ENCODE data around the gene RBFOX2.
"Not testable (repeated sequence)": the region's sequence is repeated elsewhere in the genome, so short reads cannot be mapped to it uniquely, and the experiment has no call there.

Gene RBFOX2

DNA sequence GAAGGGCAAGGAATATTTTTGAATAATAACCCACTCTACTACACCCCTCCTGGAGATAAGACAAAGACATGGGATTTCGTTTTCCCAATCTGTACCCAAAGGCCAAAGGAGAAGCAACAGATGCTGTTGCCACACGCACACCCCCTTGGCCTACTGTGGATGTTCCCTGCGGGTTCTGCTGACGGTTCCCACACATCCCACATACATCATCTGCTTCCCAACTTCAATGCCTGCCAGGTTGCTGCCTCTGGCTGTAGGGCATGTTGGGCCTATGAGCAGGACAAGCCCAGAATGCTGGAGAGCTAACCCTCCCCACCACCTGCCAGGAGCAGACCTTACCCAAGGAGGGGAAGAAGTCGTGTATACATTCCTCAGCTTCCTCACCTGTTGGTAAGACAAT, 13.6 kb upstream of the RBFOX2 start:
- DNase-seq (ENCODE audit: low read depth in 2 of 2) = no peak

GRCh38 chr22:36039125-36039524, 10.5 kb upstream of the RBFOX2 start:
- no peak for DNase-seq (ENCODE audit: low read depth in 2 of 2)

DNA sequence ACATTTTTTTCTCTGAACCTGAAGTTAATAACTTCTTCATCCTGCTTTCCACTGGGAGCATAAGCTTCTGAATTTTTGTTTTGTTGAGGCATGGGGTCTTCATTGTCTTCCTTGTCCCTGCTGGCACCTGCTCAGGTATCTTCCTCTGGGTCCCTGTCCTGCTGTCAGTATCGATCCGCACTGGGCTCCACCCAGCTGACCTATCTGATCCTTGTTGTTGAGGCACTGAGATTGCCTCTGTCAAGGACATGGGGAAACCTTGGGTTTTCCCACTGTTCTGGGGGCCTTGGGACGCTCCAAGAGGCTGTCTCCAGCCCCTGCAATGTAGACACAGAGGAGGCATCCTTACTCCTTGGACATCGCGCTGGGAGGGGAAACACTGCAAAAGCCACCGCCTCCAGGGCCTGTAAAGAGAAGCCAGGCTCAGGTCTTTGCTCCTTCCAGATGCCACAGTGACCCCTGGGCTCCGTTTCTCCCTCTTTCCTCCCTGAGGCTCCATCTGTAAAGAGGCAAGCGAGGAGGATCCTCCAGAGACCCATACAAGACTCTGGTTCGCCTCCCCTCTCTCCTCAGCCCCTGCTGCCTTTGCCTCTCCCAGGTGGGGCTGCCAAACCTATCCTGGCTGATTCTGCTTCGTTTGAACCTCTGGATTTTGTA, 8.6 kb upstream of the RBFOX2 start:
- DNase-seq (ENCODE audit: low read depth in 2 of 2) = no peak

DNA sequence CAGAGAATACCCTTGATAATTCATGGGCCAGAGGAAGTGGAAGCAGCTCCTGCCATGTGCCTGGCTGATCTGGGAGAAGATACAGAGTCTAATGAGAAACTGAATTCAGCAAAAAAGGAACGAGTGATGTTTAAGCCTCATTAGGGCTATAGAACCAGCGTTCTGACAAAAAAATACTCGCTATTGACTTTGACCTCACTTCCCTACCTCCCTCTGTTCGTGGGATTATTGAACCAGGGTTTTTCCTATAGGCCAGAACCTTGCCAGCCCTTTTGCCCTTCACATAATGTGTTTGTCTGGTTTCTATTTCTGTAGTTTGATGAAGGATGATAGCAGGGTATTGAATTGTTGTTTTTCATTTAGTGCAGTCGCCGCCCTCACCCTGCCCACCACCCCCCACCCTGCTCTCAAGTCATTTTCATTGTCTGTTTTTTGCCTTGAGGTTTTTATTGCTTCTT, 7.6 kb upstream of the RBFOX2 start:
- no peak for DNase-seq (ENCODE audit: low read depth in 2 of 2)

DNA sequence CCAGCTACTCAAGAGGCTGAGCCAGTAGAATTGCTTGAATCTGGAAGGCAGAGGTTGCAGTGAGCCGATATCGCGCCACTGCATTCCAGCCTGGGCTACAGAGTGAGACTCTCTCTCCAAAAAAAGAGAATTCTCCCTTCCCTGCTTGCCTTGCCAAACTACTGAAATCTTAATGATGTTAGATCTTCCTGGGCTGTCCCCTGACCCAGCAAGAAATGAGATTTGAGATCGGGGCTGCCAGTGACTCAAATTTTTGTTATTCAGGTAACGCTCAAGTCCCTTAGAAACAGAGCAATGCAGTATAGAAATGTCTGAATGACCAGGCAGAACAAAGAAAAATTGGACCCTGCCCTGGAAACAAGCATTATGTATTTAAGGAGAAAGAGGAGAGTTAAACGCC, 4.0 kb upstream of the RBFOX2 start:
- no peak for DNase-seq (ENCODE audit: low read depth in 2 of 2)

DNA sequence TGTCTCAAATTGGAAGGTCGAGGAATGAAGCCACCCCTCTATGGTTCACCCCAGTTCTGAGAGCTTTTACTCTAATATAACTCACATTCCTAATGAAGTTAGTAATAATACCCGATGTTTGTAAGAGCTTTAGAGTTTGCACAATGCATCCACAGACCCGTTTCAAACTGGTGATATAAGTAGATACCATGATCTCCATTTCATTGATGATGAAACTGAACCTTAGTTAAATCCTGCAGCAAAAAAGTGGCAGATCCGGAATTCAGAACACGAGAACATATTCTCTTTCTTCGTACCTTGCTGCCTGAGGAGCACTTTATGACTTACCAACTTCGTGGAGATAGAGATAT, 757 bp upstream of the RBFOX2 start:
- DNase-seq (ENCODE audit: low read depth in 2 of 2) = no peak

DNA sequence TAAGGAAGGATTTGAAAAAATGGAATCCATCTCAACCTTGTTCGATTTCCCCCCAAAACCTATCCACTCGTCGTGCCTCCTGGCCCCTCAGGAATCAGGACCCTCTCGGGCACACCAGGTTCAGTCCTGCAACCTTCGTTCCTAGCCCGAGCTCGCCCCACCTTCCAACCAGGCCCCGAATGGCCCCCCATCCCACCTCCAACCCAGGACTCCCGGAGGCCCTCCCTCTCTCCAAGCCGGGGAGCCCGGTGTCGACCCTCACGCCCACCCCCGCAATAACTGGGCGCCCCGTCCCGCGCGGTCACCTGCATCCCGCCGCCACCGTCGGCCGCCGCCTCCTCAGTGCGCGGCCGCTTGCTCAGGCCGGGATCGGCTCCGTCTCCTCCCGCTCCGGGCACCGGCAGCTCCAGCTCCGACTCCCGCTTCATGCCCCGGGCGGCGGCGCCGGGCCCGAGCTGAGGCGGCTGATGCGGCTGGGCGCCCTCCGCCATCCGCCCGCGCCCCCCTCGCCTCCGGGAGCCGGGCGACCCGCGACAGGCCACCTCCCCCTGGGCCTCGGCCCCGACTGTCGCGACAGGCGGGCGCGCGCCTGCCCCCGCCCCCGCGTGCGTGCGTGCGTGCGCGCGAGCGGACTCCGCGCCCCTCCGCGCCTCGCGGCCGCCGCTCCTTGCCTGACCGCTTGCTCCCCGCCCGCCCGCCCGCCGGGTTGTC, 534 bp downstream of the RBFOX2 start:
- DNase-seq (ENCODE audit: low read depth in 2 of 2) = no peak

GRCh38 chr22:36027579-36027934, 1.1 kb downstream of the RBFOX2 start:
- no peak for DNase-seq (ENCODE audit: low read depth in 2 of 2)

- DNase-seq (ENCODE audit: low read depth in 2 of 2) = no peak
These were observed 1.9 kb downstream of the RBFOX2 start for GRCh38 chr22:36026741-36027140.

- DNase-seq (ENCODE audit: low read depth in 2 of 2) = no peak
These were observed 5.9 kb downstream of the RBFOX2 start for GRCh38 chr22:36022697-36023096.

GRCh38 chr22:36022162-36022561, 6.5 kb downstream of the RBFOX2 start:
- no peak for DNase-seq (ENCODE audit: low read depth in 2 of 2)

GRCh38 chr22:36021606-36022153, 6.9 kb downstream of the RBFOX2 start:
- no peak for DNase-seq (ENCODE audit: low read depth in 2 of 2)

DNA sequence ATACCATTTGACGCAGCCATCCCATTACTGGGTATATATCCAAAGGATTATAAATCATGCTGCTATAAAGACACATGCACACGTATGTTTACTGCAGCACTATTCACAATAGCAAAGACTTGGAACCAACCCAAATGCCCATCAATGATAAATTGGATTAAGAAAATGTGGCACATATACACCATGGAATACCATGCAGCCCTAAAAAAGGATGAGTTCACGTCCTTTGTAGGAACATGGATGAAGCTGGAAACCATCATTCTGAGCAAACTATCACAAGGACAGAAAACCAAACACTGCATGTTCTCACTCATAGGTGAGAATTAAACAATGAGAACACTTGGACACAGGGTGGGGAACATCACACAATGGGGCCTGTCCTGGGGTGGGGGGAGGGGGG, 7.8 kb downstream of the RBFOX2 start:
- not testable (repeated sequence) for DNase-seq (ENCODE audit: low read depth in 2 of 2)

DNA sequence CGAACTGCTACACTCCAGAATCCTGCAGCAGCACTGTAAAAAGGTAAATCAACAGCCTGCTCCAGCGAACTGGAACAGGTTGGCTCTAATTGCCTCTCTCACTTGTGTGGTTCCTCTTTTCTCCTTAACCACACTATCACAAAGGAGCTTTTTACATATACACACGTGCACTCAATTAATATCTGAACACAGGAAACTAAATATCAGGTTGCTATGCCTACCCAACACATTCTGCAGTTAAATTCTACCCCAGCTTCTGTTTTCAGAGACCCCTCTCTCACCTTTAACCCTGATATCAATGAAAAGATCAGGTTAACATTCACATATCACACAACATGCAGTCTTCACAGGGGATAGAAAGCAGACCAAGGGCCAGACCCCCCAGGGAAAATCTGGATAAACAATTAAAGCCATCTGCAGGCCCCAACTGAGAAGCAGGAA, 11.0 kb downstream of the RBFOX2 start:
- no peak for DNase-seq (ENCODE audit: low read depth in 2 of 2)

- DNase-seq (ENCODE audit: low read depth in 2 of 2) = no peak
These were observed 11.9 kb downstream of the RBFOX2 start for GRCh38 chr22:36016684-36017083.

- DNase-seq (ENCODE audit: low read depth in 2 of 2) = no peak
These were observed 12.7 kb downstream of the RBFOX2 start for GRCh38 chr22:36015811-36016529.

- no peak for DNase-seq (ENCODE audit: low read depth in 2 of 2)
These were observed 13.3 kb downstream of the RBFOX2 start for GRCh38 chr22:36015155-36015810.

- DNase-seq (ENCODE audit: low read depth in 2 of 2) = no peak
These were observed 14.0 kb downstream of the RBFOX2 start for GRCh38 chr22:36014546-36015074.

DNA sequence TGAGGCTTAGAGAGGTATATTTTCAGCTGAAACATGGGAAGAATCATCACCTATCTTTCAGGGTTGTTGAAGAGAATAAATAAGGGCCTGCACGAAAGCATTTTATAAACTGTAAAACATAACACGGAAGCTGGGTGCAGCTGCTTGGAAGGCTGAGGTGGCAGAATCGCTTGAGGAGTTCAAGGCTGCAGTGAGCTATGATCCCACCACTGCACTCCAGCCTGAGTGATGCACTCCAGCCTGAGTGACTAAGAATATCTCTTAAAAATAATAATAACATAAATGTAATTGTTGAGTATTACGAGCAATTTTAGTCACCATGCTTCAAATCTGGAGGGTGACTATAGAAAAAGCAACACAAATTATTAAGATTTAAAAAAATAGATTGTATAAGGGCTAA, 16.3 kb downstream of the RBFOX2 start:
- no peak for DNase-seq (ENCODE audit: low read depth in 2 of 2)

DNA sequence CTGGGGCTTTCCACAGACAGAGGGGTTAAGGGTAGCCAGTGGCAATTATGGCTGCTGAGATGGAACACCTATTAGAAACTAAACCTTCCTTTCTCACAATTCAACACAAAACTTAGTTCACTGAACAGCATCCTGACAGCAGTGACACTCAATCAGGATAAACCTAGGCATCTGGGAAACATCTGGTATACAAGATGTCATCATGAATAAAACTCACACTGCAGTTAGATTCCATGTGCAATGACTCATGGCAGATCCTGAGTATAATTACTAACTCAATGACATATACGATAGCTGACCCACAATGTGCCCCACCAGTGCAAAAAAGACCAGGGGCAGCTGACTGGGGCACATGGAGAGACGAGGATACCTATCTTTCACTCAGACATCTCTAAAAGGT, 17.7 kb downstream of the RBFOX2 start:
- DNase-seq (ENCODE audit: low read depth in 2 of 2) = no peak

DNA sequence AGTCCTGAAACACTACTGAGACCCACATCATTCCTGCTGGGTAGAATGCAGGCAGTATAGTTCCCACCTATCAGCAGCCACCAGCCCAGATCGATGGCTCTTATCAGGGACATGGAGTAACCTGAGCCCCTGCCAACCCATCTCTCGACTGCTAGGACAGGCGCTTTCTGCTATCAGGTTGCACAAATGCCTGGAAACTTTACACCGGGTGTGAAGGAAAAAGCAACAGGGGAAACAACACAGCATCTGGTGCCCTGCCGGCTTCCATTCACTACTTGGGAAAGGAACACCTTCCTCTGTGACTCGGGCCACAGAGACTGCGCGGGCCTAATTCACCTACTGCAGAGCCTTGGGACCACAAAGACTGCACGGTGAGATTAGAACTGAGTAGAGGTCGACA, 18.5 kb downstream of the RBFOX2 start:
- no peak for DNase-seq (ENCODE audit: low read depth in 2 of 2)

GRCh38 chr22:36009085-36009484, 19.5 kb downstream of the RBFOX2 start:
- no peak for DNase-seq (ENCODE audit: low read depth in 2 of 2)
